Stimulated activated naive CD8-positive, alpha-beta T cell treated with anti-CD3 and anti-CD28 coated beads, Interleukin-15, Interleukin-2, amounts not matched to agents 100 U/mL and 50 U/mL, for 24 hours (primary cell): ENCODE data around the gene ADGRG1.

Experiments used
- ATAC-seq: fragments of 150-1000 bp; cut with Tn5 transposase; one replicate; pipeline ENCODE4 v1.10.0; 2021
- DNase-seq: peaks from one replicate; pipeline ENCODE4 v3.0.0; 2021

The ADGRG1 gene

DNA sequence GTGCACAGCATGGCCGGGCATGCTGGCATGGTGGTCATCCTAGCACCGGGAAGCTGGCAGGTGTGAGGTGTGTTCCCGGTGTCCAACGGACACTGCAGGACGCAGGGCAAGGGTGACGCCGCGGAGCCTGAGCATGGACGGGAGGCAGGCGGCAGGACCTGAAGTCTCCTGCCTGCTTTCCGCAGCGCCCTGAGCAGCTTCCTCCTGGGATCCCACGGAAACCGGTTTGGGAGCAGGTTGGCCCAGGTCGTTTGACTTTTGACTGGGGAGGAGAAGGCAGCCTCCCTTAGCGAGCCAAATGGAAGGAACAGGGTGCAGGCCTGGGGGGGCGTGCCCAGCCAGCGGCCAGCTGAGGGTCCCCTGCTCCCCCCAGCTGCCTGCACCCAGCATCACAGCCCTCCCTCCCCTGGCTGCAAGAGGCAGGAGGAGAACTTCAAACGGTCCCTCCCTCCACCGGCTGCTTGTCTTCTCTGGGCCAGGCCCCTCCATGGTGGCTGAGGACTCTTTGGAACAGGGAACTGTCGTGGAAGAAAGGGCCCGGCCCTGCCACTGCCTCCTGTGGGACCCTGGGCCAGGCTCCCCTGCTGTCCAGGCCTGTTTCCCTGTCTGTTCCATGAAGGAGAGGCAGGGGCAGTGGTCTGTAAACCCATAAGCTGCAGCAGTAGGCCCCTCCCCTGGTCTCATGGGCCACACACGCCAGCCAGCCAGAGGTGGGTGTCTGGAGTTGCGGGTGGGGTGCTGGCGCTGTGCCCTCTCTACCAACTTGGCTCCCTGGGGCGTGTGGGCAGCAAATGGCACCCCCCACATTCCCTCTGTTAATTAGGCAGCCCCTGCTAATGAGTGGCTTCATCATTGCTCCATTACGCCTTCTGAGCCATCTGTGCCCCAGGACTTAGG lies 7.8 kb upstream of the ADGRG1 start:
- ATAC-seq (no peak), DNase-seq (no peak)

DNA sequence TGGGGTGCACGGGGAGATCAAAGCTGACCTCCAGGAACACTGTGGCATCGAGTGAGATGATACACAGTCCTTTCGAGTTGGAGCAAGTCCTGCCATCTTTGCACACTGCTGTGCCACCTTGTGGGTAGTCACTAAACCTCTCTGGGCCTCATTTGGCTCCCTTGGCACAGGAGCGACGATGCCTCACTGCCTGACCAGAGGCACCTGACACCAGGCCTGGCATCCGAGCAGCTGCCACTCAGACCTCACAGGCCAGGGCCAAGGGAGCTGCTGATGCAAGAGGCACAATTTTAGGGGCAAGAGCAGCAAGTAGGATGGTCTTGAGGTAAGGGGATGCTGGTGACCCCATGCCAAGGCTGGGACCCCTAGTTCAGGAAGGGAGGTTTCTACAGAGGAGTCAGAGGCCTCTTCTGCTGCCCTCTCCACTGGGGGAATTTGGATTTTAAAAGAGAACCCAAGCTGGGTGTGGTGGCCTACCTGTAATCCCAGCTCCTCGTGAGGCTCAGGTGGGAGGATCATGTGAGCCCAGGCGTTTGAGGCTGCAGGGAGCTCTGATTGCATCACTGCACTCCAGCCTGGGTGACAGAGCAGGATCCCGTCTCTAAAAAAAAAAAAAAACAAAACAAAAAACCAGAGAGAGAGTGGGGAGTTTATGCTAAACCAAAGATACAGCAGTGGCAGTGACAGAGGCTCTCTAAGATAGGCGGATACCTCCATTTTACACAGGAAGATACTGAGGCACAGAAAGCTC lies 6.7 kb upstream of the ADGRG1 start:
- ATAC-seq = no peak
- no peak for DNase-seq

DNA sequence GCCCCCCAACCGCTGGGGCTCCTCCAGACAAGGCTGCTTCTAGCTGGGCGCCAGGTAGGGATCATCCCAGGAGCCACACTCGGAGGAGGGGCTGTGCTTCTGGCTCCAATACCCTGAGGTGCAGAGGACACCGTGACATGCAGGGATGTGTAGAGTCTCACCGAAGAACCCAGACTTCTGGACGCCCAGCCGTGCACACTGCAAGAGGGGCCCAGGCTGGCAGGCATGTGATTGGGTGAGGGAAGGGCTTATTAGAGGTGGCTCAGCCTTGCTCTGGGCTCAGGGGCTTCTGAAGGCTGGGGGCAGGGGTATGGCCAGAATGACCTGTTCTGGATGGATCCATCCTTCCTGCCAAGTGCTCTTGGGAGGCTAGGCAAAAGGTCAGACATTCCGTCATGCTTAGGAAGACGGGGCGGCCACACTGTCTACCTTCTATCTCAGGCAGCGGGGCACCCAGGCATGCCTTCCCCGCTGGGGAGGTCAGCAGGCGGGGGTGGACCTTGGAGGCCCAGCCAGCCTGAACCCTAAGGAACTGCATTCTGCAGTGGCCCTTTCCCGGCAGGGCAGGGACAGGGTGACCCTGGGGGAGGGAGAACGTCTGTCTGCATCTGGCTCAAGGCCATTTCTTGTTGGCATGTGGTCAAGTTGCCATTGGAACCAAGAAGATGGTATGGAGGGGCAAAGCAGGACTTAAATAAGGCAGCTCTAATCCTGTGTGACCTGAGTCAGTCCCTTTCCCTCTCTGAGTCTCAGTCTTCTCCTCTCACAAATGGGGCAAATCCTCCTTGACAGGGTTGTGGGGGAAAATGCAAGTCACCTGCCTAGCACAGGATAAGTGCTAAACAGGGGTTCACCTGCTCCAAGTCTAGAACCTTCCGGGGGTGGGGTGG lies 5.8 kb upstream of the ADGRG1 start:
- ATAC-seq = no peak
- DNase-seq = no peak

DNA sequence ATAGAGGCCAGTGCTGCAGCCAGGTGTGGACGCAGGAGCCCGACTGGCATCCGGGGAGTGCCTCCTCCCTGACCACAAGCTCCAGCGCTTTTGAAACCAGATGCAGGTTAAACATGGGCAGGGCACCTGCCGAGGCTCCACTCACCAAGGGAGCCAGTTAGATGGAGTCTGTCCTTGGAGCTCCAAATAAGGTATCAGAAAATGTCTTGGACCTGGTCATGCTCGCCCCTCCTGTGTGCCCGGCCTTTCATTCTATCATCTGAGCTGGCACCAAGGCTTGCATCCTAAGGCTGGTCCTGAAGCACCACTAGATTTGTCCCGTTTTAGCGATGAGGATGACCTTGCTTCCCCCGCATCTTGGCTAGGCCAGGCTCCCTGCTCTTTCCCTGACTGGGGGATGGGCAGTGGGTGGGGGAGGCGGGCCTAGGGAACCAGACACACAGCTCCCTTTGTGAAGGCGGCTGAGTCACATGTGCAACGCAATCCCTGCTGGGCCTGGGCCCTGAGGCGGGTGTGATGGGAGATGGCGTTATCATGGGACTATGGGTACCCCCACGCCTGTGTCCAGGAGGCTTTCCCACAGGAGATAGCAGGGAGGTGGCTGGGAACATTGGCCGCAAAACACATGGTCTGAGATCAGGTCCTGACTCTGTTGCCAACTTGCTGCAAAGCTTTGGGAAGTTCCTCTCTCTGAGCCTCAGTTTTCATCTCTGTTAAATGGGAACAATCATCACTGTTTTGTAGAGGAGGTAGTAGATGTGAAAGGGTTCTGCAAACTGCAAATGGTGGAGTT lies 5.0 kb upstream of the ADGRG1 start:
- no peak for DNase-seq
- no peak for ATAC-seq

DNA sequence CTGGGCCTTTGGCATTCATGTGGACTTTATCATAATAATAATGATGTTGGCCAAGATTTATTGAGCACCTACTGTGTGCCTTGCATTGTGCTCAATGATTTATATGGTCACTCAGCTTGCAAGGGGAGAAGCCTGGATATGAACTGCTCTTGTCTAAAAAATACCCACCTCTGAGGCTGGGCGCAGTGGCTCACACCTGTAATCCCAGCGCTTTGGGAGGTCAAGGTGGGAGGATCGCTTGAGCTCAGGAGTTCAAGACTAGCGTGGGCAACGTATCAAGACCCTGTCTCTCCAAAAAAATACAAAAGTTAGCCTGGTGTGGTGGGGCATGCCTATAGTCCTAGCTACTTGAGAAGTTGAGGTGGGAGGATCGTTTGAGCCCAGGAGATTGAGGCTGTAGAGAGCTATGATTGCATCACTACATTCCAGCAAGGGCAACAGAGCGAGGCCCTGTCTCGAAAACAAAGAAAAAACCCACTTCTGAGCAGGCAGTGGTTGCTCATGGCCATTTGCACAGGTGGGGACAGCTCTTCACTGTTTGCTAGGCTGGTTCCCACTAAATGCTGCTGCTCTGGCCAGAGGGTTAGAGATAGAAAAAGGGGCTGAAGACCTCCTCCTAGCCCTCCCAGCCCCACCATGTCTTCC lies 4.3 kb upstream of the ADGRG1 start:
- ATAC-seq = no peak
- no peak for DNase-seq

DNA sequence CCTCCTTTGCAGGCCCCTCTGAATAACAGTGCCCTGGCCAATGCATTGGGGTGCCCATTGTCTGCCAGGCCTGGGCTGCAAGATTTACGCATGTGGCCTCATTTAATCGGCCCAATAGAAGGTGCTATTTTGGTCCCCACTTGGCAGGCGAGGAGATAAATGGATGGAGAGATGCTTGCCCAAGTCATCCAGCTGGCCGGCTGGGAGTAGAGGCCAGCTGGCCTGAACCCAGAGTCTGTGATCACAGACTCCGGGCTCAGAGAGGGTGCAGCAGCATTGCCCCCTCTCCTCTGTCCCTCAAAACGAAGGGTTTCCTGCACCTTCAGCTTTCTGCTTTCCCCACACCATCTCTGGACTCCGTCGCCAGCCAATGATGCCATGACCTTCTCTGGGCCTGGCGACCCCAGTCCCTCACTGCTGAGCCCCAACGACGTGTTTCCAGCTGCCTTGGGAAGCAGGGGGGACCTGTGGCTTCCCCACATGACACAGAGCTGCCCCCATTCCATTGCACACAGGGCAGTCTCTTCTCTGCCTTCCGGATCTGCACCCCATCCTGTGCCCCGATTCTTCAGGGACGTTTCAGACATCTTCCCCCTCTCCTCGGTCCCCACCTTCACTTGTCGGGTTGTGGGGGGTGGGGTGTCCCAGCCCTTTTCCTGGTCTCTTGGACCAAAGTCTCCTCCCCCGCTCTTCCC lies 3.5 kb upstream of the ADGRG1 start:
- no peak for ATAC-seq
- no peak for DNase-seq

DNA sequence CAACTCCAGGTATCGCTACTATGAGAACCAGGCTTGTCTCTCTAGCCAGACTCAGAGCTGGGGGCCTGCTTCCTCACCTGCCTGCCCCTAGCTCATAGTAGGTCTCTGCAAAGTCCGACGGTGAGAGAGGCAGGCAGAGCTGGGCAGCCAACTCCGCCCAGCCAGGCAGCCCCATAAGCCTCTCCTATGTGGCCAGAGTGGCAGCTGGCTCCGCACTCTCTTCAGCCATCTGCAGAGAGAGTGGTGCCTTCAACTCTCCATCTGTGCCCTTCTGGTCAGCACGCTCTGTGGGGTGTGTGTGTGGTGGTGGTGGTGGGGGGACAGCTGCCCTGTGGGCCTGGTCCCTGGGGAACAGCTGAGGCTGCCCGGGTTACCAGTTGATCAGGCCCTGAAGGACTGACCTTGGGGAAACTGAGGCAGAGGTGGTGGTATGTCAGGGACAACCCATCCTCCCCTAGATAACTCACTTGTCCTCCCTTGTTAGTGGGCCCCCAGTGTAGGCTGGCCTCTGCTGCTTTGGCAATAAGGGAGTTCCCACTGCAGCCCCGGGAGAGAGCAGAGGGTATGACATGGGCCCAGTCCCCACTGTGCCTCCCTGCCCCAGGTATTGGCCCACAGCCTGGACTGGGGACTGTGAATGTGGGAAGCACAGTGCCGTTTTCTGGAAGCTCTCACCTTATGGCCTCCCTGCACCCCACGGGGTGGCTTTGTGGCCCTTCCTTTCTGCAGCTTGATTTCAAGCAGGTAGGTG lies 1.8 kb upstream of the ADGRG1 start:
- DNase-seq = no peak
- ATAC-seq = no peak

DNA sequence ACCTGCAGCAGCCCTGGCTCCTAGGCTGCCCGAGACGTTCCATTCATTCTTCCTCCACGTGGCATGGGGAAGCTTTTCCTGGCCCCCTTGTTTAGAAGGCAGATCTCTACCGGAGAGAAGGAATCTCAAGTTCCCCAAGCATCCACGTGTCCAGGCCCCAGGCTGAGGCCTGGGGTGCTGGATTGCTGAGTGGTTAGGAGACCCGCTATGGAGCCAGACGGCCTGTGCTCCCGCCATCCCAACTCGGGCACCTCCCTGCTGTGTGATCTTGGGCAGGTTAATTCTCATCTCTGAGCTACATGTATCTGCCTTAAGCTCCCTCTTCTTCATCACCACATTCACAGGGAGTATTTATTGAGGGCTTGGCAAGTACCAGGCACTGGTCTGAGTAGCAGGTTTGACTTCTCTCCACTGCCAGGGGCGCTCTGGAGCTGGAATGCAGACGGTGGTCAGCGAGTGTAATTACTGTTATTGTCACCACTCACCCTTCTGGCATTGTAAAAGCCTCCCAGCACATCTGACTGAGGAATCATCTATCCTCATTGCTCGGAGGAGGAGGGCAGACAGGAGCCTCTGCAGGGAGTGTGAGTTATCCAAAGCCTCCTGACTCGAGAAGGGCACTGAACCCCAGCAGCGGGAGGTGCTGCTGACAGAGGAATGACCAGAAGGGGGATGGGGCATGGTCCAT lies 1.1 kb upstream of the ADGRG1 start:
- no peak for DNase-seq
- ATAC-seq = no peak

DNA sequence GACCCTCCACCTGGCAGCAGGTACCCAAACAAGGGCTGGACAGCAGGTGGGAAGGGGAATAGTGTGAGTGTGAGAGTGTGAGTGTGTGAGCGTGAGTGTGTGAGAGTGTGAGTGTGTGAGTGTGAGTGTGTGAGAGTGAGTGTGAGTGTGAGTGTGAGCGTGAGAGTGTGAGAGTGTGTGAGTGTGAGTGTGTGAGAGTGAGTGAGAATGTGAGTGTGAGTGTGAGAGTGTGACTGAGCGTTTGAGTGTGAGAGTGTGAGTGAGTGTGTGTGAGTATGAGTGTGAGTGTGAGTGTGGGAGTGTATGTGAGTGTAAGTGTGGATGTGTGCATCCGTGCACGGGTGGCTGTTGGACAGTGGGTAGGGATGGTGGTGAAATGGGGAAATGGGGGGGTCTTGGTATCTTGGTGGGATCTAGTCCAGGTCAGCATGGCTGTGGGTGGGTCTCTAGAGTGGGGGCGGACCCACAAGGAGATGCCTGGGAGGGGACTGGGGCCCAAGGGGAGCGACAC lies 408 bp downstream of the ADGRG1 start:
- DNase-seq (no peak), ATAC-seq (no peak)

DNA sequence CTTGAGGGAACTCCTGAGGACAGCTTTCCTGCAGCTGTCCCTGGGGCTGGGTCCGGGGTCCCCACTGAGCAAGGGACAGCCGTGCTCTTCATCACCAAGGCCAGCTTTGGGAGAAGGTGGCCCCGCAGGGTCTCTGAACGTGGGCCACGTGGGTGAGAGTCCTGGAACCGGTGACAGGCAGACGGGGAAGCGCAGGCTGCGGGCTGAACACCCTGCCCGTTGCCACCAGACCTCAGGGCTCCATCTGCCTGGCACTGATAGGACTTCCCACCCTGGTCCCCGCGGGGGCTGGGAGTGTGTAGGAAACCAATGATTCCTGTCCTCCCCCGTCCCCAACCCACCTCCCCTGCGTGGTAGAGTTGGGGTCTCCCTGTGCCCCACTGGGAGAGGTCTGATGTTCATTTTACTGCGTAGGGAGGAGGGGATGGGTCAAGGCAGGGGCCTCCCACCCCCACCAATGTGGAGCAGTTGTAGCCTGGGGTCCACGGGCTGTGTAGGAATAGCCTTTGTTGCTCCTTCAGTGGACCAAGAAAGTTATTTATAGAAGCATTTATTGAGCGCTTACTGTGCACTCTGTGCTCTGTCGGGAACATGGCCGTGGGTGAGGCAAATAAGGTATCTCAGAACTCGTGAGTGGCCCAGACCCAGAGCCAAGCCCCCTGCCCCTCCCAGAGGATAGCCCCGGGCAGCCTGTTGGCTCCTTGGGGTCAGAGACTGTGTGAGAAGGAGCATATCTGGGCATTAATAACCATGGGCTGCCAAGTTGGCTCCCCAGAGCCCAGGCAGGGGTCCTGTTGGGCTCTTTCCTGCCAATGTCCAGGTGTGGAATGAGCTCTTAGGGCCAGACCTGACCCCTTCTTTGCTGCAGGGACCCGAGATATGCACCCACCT lies 1.3 kb downstream of the ADGRG1 start:
- DNase-seq = no peak

DNA sequence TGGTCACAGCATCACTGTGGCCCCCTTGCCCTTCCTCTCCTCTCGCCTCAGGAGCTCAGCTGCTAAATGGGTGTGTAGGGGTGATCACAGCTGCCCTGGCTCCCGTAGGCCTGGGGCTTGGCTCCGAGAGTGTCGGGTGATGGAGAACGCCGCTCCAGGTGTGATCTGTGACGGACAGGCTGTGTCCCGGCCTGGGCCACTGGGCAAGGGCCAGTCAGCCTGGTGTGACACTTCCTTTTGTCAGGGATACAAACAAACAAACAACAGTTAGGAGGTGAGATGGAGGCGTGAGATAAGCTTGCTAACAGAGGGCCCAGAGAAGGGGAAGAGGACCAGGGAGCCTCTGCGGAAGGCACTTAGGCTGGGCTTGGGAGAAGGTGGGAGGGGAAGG lies 2.0 kb downstream of the ADGRG1 start:
- ATAC-seq = no peak
- no peak for DNase-seq

More for the DNA sequence above, 1.3 kb downstream of the ADGRG1 start:
- no peak for ATAC-seq

DNA sequence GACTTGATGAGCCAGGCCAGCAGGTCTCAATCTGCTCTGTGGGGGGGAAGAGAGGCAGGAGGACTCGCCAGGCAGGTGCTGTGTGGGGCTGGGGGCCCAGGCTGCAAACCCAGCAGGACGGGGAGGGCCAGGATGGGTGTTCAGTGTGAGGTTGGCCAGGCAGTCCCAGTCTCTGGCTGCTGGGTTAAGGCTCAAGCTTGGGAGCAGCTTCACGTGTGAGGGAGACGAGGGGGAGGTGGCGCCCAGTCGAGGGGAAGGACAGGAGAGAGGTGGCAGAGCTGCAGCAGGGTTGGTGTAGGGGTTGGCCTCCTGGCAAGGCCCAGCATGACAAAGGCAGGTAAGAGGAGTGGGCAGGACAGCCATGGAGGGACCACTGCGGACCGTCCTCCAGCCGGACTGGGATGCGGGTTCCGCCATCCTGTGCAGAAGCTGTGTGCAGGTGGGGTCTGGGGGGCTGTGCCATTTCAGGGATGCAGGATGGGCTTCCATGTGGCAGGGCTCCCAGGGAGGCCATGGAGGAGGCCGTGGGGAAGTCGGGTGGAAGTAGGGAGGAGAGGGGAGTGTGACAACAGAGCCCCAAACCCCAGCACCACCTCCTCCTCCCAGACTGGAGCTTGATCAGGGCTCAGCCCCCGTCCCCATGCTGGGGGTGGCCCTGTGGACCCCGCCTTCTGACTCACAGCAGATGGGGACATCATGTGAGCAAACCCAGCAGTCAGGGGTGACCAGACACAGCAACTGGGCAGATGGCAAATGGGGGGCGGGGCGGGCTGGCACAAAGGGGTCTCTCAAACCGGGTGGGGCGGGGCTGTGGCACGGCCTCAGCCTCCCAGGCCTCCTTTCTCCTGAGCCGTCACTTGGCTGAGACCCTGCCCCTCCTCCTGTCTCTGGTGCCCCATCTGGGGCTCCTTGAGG lies 2.8 kb downstream of the ADGRG1 start:
- ATAC-seq = no peak
- no peak for DNase-seq

DNA sequence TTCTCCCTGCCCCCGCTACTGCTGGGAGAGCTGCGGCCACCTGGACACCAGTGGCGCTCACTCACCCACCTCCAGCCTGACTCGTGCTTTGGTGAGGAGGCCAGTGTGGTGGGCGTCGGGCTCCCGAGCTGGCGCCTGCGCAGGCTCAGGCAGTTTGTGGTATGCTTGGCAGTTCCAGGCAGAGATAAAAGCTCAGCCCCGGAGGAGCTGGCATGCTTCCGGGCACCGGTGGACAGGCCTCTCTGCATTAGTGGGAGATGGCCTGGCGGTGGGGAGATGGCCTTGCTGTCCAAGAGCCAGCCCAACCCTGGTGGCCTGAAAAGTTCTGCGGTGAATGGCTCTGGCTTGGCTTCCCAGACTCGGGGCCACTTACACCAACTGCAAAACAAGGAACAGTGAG lies 4.1 kb downstream of the ADGRG1 start:
- DNase-seq = no peak

DNA sequence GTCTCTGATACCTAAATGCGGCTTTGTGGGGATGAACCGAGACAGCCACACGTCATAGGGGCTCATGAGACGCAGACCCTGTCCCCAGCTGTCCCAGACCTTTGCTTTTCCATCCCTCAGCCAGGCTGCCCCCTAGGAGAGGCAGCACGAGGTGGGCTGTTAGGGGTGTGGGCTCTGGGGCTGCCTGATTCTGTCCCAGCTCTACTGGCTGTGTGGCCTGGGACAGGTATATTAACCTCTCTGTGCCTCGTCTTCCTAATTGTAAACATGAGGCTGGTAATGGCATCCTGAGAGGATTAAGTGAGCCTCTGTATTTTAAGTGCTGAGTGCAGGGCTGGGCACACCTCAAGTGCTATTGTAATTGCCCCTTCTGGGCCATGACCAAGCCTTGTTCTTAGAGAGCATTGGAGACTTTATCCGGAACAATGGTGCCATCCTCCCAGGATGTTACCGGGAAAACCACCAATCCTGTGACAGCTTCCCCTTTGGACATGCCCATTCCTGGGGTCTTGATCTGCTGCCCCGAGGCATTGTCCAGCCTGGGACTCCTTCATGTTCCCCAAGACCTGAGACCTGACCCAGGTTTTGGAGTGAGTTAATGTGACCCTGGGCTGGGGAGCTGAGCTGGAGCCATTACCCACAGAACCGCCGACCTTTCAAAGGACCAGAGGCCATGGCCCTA lies 5.1 kb downstream of the ADGRG1 start:
- no peak for ATAC-seq

More for the DNA sequence above, 4.1 kb downstream of the ADGRG1 start:
- ATAC-seq = no peak

DNA sequence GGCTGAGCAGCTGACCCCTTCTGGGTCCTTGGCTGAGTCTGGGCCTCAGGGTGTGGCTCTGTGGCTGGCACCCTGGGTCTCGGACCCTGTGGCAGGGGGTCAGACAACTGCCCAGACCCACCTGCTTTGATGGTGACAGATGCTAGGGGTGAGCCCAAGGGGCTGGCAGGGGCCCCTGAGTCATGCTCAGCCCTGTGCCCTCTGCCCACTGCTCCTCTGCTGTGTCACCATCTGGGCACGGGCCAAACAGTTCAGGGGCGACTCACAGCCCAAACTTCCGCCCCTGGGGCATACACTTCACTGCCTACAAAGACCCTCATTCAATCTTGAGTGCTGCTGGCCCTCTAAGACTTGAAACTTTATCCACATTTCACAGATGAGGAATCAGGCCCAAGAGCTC lies 5.7 kb downstream of the ADGRG1 start:
- ATAC-seq = no peak
- DNase-seq = no peak

More for the DNA sequence above, 5.1 kb downstream of the ADGRG1 start:
- no peak for DNase-seq
